HG03066 (cell line): ENCODE results near the gene ANXA11.
"Not testable (repeated sequence)": the region's sequence is repeated elsewhere in the genome, so short reads cannot be mapped to it uniquely, and the experiment has no call there.

ENCODE experiments used
- ATAC-seq: cut with Tn5 transposase; IDR thresholded peaks from one replicate; pipeline ENCODE4 v1.9.1; 2021; ENCODE audit warnings: low read depth; ENCODE audit not compliant: unreplicated experiment

Gene ANXA11

GRCh38 chr10:80205477-80206276, at the start of gene ANXA11:
Gene ANXA11 (minus strand): TSS chr10:80205537. CDS start chr10:80172861, 32,676 bp downstream.
- ATAC-seq, result peak; percentile 79

GRCh38 chr10:80254726-80255125, 49.4 kb upstream of the ANXA11 start:
- not testable (repeated sequence) for ATAC-seq

DNA sequence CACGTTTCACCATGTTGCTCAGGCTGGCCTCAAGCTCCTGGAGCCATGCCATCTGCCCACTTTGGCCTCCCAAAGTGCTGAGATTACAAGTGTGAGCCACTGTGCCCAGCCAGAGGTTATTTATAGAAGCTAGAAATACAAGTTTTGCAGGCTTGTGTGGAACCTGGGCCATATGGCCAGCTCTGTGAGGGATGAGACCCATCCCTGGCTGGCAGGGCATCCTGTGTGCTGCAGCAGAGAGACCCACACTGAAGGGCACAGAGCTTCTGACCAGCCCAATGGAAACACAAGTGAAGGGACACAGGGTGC, 48.6 kb upstream of the ANXA11 start:
- peak; percentile 15 for ATAC-seq

DNA sequence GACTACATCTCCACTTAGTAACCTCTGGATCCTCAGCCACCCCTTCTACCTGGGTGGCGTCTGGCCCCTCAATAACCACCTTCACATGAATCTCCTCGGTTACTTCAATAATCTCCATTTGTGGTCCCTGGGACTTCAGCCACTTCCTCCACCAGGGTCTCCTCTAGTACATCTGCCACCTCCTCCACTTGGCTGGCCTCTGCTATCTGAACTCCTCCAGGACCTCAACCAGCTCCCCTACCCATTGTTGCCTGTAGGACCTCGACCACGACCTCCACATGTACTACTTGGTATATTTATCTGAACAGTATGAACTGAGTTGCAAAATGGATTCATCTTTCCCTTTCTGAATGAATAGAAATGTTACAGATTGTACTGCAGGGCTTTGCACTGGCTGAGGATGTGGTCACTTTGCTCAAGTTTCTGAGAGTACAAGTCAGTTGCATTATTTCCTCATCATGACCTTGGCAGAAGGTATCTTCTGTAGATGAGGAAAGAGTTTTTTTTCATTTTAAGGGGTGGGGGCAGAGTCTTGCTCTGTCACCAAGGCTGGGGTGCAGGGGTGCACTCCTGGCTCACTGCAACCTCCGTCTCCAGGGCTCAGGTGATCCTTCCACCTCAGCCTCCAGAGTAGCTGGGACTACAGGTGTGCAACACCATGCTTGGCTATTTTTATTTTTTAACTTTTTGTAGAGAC, 48.1 kb upstream of the ANXA11 start:
- peak; percentile 62 for ATAC-seq

DNA sequence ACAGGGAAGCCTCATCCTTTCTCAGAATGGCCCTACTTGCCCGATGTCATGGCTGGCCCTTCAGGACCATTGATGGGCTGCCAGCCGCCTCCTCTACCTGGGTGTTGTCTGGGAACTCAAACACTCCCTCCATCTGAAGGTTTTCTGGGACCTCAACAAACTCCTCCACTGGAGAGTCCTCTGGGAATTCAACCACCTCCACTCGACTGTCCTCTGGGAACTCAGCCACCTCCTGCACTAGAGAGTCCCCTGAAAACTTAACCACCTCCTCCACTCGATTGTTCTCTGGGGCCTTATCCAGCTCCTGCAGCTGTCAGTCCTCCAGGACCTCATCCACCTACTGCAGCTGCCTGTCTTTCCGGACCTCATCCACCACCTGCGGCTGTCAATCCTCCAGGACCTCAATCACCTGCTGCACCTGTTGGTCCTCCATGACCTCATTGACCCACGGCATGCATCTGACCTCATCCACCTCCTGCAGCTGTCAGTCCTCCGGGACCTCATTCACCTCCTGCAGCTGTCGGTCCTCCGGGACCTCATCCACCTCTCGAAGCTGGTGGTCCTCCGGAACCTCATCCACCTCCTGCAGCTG, 47.1 kb upstream of the ANXA11 start:
- no peak for ATAC-seq

GRCh38 chr10:80251703-80252280, 46.5 kb upstream of the ANXA11 start:
- ATAC-seq, result not testable (repeated sequence)

DNA sequence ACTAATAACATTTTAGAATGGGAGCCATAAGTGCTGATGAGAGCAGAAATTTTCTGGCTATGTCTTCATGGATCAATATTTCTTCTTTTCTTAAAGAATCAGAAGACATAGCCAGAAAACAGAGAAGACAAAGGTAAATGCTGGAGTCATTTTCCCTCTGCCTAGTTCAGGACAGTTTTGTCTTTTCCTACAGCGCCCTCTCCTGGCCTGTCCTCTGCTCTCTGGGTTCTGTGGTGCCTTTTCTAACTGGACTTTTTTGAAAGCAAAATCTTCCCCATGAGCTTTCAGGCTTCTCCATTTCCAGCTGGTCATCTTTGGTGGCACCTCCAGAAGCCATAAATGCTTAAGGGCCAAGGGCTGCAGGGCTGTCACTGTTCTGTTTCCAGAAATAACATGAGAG, 45.1 kb upstream of the ANXA11 start:
- not testable (repeated sequence) for ATAC-seq

DNA sequence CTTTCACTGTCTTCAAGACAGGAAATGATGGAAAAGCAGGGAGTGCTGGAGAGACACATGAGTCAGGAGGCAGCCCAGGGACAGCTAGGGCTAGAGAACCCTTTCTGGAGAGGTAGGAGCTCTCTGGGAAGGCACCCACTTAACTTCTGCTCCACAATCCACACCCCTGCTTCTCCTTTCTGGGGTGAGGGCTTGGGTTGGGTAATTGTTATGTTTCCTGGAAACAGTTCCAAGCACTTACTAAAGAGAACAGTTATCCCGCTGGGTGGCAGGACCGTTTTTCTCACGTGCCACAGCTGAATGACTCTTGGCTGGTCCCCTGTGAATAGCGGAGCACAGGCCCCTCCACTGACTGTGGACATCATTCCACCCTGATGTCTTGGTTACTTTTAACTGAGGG, 44.6 kb upstream of the ANXA11 start:
- ATAC-seq, result not testable (repeated sequence)

- not testable (repeated sequence) for ATAC-seq
These were observed 42.3 kb upstream of the ANXA11 start for GRCh38 chr10:80247611-80248010.

DNA sequence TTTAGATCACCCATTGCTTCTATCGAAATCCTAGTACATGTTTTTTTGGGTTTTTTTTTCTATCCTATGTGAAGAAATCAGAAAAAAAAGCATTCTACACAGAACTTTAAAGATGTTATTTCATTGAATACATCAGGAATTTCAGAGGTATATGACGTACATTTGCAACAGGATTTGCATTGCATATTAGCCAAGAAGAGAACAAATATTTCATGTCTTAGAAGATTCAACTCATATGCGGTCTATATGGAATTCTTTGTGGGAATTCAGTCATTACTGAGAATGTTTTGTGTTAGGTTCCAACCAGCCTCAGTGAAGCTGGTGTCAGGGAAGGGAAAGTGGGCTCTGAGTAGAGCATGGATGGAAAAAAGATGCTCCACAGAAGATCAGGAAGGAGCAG, 39.0 kb upstream of the ANXA11 start:
- ATAC-seq, result not testable (repeated sequence)

- ATAC-seq, result not testable (repeated sequence)
These were observed 37.0 kb upstream of the ANXA11 start for GRCh38 chr10:80242341-80242740.

GRCh38 chr10:80236457-80236856, 31.1 kb upstream of the ANXA11 start:
- ATAC-seq, result not testable (repeated sequence)

DNA sequence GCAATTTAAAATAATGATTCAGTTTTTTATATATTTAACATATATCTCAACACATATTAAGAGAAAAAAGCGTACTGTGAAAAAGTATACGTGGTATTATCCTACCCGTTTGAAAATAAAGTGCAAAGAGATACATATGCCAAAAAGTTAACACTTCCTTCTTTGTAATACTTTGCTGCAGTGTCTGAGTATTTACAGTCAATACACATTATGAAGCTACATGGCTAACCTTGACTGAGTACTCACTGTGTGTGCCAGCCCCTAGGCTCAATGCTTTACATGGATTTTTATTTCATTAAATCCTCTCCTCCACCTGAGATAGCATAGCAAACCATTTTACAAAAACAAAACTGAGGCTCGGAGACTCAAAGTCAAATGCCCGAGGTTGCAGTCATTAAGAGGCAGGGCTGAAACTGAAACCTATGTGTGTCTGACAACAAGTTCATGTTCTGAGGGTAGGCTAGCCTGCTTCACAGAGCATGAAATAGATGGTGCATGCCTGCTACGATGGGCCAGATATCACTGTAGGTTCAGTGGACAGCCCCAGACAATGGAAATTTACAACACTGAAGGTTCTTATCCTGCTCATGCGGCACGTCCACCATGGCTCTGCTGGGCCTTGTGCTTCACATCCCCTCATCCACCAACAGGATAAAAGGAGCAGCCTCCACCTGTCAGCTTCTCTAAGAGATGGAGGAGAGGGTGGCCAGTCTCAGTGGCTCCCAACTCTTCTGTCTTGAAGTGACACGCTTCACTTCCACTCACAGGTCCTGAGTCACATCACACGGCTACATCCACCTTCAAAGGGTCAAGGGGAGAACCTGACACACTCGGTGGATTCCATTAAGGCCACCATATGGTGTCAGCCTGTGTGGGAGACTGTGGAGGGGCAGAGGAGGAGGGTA, 29.2 kb upstream of the ANXA11 start:
- peak; percentile 100 for ATAC-seq

DNA sequence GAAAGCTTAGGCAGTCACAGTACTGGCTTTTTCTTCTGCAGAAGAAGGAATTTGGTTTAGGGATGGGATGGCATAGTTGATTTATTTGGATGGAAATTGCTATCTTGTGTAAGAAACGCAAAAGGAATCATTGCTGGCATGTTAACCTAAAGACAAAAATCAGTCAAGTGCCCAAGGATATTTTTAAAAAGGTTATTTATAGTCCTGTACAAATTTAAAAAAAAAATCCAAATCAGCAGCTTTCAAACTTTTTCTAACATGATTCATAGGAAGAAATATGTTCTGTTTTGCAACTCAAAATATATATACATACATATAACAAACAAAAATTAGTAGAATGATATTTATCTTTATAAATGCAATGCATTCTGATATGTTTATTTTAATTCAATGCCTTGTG, 28.5 kb upstream of the ANXA11 start:
- not testable (repeated sequence) for ATAC-seq

- ATAC-seq, result peak; percentile 56
These were observed 21.4 kb upstream of the ANXA11 start for GRCh38 chr10:80226723-80227122.

DNA sequence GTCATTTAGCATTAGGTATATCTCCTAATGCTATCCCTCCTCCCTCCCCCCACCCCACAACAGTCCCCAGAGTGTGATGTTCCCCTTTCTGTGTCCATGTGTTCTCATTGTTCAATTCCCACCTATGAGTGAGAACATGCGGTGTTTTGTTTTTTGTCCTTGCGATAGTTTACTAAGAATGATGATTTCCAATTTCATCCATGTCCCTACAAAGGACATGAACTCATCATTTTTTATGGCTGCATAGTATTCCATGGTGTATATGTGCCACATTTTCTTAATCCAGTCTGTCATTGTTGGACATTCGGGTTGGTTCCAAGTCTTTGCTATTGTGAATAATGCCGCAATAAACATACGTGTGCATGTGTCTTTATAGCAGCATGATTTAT, 17.7 kb upstream of the ANXA11 start:
- not testable (repeated sequence) for ATAC-seq

GRCh38 chr10:80218878-80219277, 13.5 kb upstream of the ANXA11 start:
- ATAC-seq, result peak; percentile 74

DNA sequence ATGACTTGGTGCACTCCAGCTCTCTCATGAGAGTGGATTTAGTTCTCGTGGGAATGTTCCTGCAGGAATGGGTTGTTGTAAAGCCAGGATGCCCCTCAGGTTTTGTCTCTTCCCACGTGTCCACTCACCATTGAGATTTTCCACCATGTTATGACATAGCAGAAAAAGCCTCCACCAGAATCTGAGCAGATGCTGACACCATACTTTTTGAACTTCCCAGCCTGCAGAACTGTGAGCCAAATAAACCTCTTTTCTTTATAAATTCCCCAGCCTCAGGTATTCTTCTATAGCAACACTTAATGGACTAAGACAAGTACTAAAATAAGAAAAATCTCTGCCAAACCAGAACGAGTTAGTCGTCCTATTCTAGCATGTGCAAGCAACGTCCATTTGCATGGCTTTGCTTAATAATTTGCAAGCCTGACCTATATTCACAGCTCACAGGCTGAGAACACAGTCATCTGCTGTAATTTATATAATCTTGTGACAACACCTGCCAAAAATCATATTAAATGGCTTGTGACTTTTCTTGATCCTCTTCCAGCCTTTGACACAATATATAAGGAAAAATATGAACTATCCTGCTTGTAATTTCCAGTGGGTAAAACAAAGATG, 9.1 kb upstream of the ANXA11 start:
- ATAC-seq, result not testable (repeated sequence)

DNA sequence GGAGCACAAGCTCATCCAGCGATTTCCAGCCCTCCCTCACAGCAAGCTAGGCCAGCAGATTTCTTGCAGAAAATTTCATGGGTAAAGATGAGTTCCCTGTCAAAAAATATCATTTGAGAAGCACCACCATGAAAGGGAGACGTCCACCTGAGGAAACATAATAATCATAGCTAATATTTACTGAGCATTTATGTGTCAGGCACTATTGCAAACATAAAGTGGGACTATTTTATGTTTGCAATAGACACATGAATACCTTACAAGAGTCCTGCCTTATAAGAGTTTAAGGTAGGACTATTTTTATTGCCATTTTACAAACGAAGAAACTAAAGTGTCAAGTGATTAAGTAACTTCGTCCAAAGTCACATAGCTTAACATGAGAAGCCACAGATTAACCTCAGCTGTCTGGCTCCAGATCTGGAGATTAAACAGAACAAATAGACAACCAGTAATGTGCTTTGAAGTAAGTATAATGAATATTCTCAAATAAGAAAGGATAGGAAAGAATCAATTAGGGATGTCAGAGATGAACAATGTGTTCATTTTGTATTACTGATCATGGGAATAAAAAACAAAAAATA, 7.3 kb upstream of the ANXA11 start:
- ATAC-seq, result not testable (repeated sequence)
